SU-DHL-6 (cell line): ENCODE measurements around the gene BLCAP.
"Not testable (repeated sequence)": the region's sequence is repeated elsewhere in the genome, so short reads cannot be mapped to it uniquely, and the experiment has no call there.

Experiments used
- H2AFZ ChIP-seq: fragments of 200-600 bp; sonication (generic); 2 replicates; pipeline ENCODE4 v1.6.1; 2014; ENCODE audit warnings: low read depth, mild to moderate bottlenecking, moderate library complexity, mixed read lengths, antibody characterized with exemption, low read length; ENCODE audit not compliant: severe bottlenecking
- H3F3A ChIP-seq: fragments of 200-600 bp; shearing (Covaris generic); 2 replicates; pipeline ENCODE4 v1.6.0; 2016; ENCODE audit warnings: antibody characterized with exemption, mild to moderate bottlenecking; ENCODE audit not compliant: insufficient read depth
- H3K27ac ChIP-seq: fragments of 200-600 bp; sonication (generic); 2 replicates; pipeline ENCODE4 v1.5.1; 2016; ENCODE audit warnings: low read depth, mild to moderate bottlenecking, low read length, moderate library complexity, mixed read lengths
- H3K27me3 ChIP-seq: fragments of 200-600 bp; sonication (generic), shearing (Covaris generic); 2 replicates; pipeline ENCODE4 v1.6.0; 2014; ENCODE audit warnings: mild to moderate bottlenecking, low read length
- H3K36me3 ChIP-seq: fragments of 200-600 bp; sonication (generic); 2 replicates; pipeline ENCODE4 v1.6.1; 2014; ENCODE audit warnings: mild to moderate bottlenecking, low read length, mixed read lengths
- H3K4me2 ChIP-seq: fragments of 300-600, 200-600 bp; shearing (Covaris generic), sonication (generic); 2 replicates; pipeline ENCODE4 v1.6.0; 2014; ENCODE audit warnings: low read length, low read depth, mild to moderate bottlenecking; ENCODE audit not compliant: poor library complexity, severe bottlenecking
- H3K4me3 ChIP-seq: fragments of 200-600 bp; sonication (generic); 2 replicates; pipeline ENCODE4 v1.5.1; 2014; ENCODE audit warnings: antibody characterized with exemption, low read length, mild to moderate bottlenecking, mixed read lengths; ENCODE audit not compliant: insufficient read depth, poor library complexity, severe bottlenecking
- H3K79me2 ChIP-seq: fragments of 200-600 bp; sonication (generic); 2 replicates; pipeline ENCODE4 v1.6.1; 2014; ENCODE audit warnings: mild to moderate bottlenecking, low read length, moderate library complexity; ENCODE audit not compliant: insufficient read depth
- H3K9ac ChIP-seq: fragments of 200-600 bp; sonication (generic); 2 replicates; pipeline ENCODE4 v1.7.0; 2014; ENCODE audit warnings: mild to moderate bottlenecking, low read length
- H3K9me2 ChIP-seq: fragments of 200-600 bp; sonication (generic); replicated peaks from 2 replicates; pipeline ENCODE4 v1.6.1; 2014; ENCODE audit warnings: low read length; ENCODE audit not compliant: insufficient read depth
- H3K9me3 ChIP-seq: fragments of 200-600 bp; sonication (generic); 2 replicates; pipeline ENCODE4 v1.6.1; 2014; ENCODE audit warnings: low read length, mixed read lengths; ENCODE audit not compliant: insufficient read depth
- H4K20me1 ChIP-seq: fragments of 200-600 bp; sonication (generic); 2 replicates; pipeline ENCODE4 v1.6.1; 2014; ENCODE audit warnings: low read depth, mild to moderate bottlenecking, antibody characterized with exemption, low read length, moderate library complexity, mixed read lengths
- CTCF ChIP-seq: fragments of 200-600 bp; sonication (generic); IDR thresholded peaks from one replicate; pipeline ENCODE4 v1.5.1; 2017; ENCODE audit warnings: antibody characterized with exemption, mild to moderate bottlenecking, low read length, moderate library complexity; ENCODE audit not compliant: insufficient read depth, poor library complexity, severe bottlenecking
- EZH2phosphoT487 ChIP-seq: fragments of 200-600 bp; sonication (generic), shearing (Covaris generic); conservative IDR thresholded peaks from 2 replicates; pipeline ENCODE4 v1.6.1; 2018; ENCODE audit warnings: mild to moderate bottlenecking, antibody characterized with exemption, low read length, moderate library complexity, mixed read lengths

Gene BLCAP

GRCh38 chr20:37527638-37528445 is at the start of gene BLCAP:
BLCAP (minus strand) TSS chr20:37527876; CDS start chr20:37519174, 8,702 bp downstream.
- H3K36me3 ChIP-seq = no peaks in the 10 kb centered on the region
- H3K27ac ChIP-seq = peak within 1 kb of the TSS; percentile 85
- H3K9me3 ChIP-seq = no peaks in the 10 kb centered on the region
- TF ChIP-seq CTCF = no peak
- no peak for TF ChIP-seq EZH2phosphoT487
- peak within 1 kb of the TSS; percentile 86 for H3K9ac ChIP-seq
- H3F3A ChIP-seq = no peaks in the 10 kb centered on the region
- peak within 1 kb of the TSS; percentile 77 for H3K4me2 ChIP-seq
- peaks cover 23% of the 10 kb centered on the region for H3K79me2 ChIP-seq
- H2AFZ ChIP-seq = peak within 1 kb of the TSS; percentile 91
- no peaks in the 10 kb centered on the region; the same call in 1 of the 2 replicates for H4K20me1 ChIP-seq
- H3K9me2 ChIP-seq = no peaks in the 10 kb centered on the region
- H3K27me3 ChIP-seq = no peaks in the 10 kb centered on the region
- H3K4me3 ChIP-seq = peak within 1 kb of the TSS; percentile 94

- H3K9me3 ChIP-seq, H3K4me3 ChIP-seq, H3K36me3 ChIP-seq, H3K9ac ChIP-seq, H3K27me3 ChIP-seq, H2AFZ ChIP-seq, H3F3A ChIP-seq, H3K79me2 ChIP-seq, H3K4me2 ChIP-seq, H3K27ac ChIP-seq, H4K20me1 ChIP-seq, H3K9me2 ChIP-seq: not testable (repeated sequence)
These were observed 49.8 kb upstream of the BLCAP start for GRCh38 chr20:37577436-37577835.

GRCh38 chr20:37576911-37577310 is 49.2 kb upstream of the BLCAP start:
- Histone ChIP-seq H3K27ac (no peak overlapping the region), H3K36me3 (no peaks in the 10 kb centered on the region), H3K4me3 (no peak overlapping the region), H3K9me3 (no peaks in the 10 kb centered on the region), H3K79me2 (no peaks in the 10 kb centered on the region), H2AFZ (no peak overlapping the region), H3K27me3 (no peaks in the 10 kb centered on the region), H3F3A (no peaks in the 10 kb centered on the region), H3K9ac (no peak overlapping the region), H4K20me1 (no peaks in the 10 kb centered on the region), H3K9me2 (no peaks in the 10 kb centered on the region), H3K4me2 (no peak overlapping the region)
- no peak for TF ChIP-seq EZH2phosphoT487
- TF ChIP-seq CTCF = no peak

- Histone ChIP-seq H3K9me2 (no peaks in the 10 kb centered on the region), H3K9me3 (no peaks in the 10 kb centered on the region), H3K27ac (no peak overlapping the region), H3K4me2 (no peak overlapping the region), H3K27me3 (no peaks in the 10 kb centered on the region), H3F3A (no peaks in the 10 kb centered on the region), H3K36me3 (no peaks in the 10 kb centered on the region), H3K4me3 (no peak overlapping the region), H3K79me2 (no peaks in the 10 kb centered on the region), H2AFZ (no peak overlapping the region), H4K20me1 (no peaks in the 10 kb centered on the region), H3K9ac (no peak overlapping the region)
- no peak for TF ChIP-seq EZH2phosphoT487
- no peak for TF ChIP-seq CTCF
These were observed 48.2 kb upstream of the BLCAP start for GRCh38 chr20:37575884-37576283.
